ENCODE measurements around the gene PLCXD3.

DNA sequence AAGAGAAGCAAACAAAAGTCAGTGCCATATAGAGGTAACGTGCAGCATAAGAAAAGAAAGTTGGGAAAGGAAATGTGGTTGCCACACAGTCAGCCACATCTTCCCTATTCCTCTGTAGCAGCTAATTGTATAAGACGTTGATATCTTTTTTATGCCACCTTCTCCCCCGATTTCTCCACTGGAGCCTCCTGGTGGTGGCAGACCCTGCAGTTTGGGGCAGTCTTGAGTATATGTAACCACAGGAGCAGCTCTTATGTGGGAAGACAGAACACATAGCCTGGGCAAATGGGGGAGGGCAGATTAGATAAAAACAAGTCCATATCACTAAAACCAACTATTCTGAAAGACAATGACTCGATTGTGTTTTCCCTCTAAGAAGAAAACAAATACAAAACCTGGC is 99.7 kb downstream of the PLCXD3 start:
- TF ChIP-seq, protein P1, sequence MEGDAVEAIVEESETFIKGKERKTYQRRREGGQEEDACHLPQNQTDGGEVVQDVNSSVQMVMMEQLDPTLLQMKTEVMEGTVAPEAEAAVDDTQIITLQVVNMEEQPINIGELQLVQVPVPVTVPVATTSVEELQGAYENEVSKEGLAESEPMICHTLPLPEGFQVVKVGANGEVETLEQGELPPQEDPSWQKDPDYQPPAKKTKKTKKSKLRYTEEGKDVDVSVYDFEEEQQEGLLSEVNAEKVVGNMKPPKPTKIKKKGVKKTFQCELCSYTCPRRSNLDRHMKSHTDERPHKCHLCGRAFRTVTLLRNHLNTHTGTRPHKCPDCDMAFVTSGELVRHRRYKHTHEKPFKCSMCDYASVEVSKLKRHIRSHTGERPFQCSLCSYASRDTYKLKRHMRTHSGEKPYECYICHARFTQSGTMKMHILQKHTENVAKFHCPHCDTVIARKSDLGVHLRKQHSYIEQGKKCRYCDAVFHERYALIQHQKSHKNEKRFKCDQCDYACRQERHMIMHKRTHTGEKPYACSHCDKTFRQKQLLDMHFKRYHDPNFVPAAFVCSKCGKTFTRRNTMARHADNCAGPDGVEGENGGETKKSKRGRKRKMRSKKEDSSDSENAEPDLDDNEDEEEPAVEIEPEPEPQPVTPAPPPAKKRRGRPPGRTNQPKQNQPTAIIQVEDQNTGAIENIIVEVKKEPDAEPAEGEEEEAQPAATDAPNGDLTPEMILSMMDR (IDR thresholded peaks at IDR 0.05): no peak
- no peak for TF ChIP-seq POLR2A (IDR thresholded peaks at IDR 0.05)
